ENCODE data around the gene LARGE2.

The LARGE2 gene

DNA sequence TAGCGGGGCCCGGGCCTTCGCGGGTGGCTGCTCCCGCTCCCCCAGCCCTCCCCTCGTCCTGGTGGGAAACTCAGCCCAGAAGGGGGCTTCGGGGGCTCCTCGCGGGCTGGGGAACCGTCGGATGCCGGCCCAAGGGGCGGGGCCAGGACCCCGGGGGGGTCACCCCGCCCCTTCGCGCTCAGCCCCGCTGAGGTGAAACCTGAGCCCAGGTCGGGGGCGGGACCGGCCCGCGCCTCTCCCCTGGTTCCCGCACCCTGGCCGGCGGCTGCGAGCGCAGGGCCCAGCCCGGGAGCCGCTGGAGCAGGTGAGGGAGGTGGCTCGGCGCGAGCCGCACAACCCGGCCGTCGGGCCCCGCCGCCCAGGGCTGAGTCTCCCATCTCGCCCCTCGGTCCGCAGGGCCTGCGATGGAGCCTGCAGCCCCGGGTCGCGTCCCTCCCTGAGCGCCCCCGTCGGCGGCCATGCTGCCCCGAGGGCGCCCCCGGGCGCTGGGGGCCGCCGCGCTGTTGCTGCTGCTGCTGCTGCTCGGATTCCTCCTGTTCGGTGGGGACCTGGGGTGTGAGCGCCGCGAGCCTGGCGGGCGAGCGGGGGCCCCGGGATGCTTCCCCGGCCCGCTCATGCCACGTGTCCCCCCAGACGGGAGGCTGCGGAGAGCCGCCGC lies at the start of gene LARGE2:
TSS of gene LARGE2 (plus strand) at position 232 of the 658 bp plus-strand sequence. CDS start at position 459, 227 bp downstream.
- DNase-seq, result no peak

- DNase-seq, result peak in 1 of 51 donors; percentile 22
These were observed 46.1 kb upstream of the LARGE2 start for GRCh38 chr11:45876401-45876800.

DNA sequence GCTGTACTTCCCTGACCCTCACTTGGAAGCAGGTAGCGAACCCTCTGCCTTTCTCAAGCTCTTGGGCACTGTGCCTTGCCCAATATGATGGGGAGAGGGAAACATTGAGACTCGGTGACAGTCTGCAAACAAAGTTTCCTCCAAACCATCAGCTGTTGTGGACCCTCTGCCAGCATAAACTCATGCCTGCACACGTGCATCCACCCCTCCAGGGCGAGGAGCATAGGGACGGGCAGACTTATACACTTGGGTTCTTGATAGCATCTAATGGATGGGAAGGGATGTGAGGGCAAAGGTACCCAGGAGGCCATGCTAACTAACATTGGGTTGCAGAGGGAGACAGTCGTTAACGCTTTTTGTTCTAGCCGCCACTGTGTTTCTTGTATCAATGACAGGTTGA lies 45.2 kb upstream of the LARGE2 start:
- no peak for DNase-seq

DNA sequence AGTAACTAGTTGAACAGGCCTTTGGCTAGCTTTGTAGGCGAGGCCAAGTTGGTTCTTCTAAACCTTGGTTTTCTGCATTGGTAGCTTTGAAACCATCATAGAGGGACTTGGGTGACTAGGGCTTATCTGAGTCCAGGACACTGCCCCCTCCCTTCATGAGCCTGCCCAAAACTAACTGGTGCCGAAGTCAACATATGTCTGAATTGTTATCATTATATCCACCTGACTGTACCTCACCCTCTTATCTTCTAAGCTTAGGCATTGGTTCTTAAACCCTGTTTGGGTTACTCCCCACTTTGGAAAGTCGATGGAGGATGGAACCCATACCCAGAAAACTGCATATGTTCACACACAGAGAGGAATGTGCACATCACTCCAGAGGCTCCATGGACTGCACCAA lies 44.6 kb upstream of the LARGE2 start:
- no peak for DNase-seq

DNA sequence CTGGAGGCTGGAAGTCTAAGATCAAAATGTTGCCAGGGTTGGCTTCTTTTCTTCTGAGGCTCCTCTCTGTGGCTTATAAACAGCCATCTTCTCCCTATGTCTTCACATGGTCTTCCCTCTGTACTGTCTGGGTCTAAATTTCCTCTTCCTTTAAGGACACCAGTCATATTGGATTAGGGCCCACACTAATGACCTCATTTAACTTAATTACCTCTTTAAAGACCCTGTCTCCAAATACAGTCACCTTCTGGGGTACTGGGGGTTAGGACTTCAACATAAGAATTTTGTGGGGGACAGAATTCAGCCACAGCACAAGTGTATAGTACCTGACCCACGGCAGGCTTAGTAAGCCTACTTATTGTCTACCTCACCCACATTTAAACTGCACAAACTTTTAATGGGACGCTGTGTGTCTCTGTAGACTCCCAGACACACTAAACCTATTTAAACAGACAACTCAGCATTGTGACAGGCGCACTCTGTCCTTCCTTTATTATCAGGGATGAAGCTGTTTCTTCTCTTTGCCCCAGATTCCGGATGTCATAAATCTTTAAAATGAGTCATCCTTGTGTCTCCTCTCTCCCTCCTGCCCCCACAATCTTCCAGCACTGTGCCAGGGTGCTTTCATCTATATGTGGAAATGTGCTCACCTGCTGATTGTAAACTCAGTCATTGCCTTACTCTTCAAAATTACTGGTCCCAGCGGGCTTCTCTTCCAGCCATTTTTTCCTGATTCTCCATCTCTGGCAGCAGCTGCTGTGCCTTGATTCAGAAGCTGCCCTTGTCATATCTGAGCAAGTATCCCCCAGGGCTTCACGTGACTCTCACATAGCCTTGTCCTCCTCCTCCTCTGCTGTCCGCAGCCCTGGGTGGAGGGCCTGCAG lies 42.4 kb upstream of the LARGE2 start:
- DNase-seq, result peak in 2 of 51 donors; percentile 35 to 40

GRCh38 chr11:45880772-45881570 lies 41.5 kb upstream of the LARGE2 start:
- no peak for DNase-seq

GRCh38 chr11:45881708-45882368 lies 40.6 kb upstream of the LARGE2 start:
- DNase-seq, result peak in 2 of 51 donors; percentile 26 to 32

DNA sequence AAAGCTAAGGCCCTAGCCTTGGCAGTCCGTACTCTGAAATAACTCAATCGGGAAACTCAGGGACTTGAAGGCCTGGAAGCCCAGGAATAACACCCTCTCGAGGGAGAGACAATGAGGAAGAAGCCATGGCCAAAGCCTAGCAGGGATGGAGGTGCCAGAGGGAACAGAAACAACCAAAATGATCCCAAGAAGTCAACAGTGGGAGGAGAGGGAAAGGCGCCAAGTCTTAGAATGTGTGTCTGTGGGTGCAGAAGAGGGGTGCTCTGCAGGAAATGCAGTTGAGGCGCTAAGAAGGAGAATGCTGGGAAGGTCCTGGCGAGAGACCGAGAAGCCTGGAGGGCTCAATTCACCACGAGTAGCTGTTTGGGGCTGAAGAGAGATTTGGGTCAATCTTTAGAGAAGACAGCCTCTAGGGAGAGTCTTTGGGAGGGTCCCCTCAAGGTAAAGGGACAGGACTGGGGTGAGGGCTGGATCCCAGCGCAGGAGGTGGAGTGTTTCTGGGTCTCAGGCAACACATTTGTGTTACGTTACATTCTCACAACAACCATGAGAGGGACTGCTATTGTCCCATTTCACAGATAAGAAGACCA lies 37.8 kb upstream of the LARGE2 start:
- DNase-seq, result no peak

GRCh38 chr11:45885274-45885920 lies 37.1 kb upstream of the LARGE2 start, which contains the start of gene MAPK8IP1:
TSS of gene MAPK8IP1 (plus strand) at chr11:45885651. CDS start at chr11:45885821, 170 bp downstream.
- DNase-seq, result peak in 25 of 51 donors; percentile 18 to 69 (median 49)

DNA sequence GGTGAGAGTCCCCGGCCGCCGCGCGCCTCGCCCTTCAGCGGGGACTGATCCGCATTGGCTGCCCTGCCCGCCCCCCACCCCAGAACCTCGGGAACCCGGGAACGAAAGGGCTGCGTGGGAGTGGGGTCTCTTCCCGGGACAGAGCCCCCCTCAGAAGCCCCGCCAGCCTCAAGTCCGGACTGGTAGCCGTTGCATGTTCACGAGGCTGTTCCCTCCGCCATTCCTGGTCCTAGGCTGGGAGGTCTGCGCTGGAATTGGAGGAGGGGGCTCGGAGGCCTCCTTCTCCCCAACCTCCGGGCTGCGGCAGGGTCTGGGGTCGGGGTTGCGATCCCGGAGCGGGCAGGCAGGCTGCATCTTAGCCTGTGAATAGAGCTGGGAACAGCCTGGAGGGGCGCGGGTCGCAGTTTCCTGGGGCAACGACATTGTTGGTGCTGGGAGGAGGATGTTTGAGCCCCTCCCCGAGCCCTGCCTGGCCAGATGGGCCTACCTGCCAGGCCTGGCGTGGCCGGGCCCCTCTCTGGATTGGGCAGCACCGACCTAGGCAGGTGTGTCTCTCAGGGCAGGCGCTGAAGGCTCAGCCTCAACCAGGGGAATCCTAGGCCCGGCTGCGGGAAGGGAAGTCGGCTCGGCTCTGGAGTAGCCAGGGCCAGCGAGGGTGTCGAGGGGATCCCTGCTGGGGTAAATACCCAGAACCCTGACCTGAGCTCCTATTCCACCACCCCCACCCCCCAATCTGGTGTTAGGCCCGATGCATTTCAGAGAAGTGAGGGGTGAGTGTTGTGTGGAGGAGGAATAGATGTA lies 36.3 kb upstream of the LARGE2 start:
- DNase-seq, result no peak

DNA sequence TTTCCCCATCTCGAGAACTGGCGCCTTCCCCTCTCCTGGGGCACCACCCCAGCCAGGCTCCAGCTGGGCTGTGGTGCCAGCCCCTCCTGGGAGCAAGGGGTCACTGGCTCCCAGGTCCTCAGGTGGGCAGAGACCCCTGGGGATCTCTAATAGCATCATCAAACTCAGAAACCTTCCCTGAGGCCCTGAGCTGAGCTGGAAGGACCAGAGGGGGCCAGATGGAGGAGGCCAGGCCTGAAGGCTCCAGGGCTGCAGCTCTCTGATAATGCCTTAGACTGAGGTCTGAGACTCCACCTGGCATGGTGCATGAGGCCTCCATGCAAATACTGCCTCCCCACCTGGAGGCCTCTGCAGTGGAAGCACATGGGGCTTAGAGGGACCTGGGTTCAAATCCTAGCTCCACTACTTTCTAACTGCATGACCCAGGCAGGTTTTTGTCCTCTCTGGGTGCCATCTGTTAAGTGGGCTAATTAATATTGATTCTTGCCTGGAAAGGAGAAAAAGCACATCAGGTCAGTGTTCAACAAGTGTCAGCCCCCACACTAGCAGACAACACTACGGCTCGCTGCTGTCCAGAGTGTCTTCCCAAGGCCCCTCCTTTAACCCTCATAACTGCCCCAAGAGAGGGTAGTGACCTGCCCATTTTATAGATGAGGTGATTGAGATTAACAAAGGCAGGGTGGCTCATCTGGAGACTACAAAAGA lies 35.5 kb upstream of the LARGE2 start:
- no peak for DNase-seq

DNA sequence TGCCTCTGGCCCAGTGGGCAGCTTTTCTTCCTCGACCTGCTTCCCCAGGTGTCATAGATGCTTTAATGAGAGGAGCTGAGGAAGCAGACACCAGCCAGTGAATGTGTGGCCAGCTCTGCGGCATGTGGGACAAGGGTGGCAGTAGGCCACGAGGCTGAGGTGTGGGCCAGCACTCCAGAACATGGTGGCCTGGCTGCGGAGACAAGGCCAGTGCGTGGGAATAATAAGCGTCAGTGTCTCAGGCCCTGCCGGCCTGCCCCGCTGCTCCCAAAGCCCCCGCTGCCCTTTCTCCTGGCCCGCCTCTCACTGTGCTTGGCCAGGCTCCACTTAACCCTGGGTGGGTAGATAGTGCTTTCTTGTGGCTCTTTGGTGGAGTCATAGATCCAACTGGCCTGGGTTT lies 34.9 kb upstream of the LARGE2 start:
- DNase-seq, result no peak

DNA sequence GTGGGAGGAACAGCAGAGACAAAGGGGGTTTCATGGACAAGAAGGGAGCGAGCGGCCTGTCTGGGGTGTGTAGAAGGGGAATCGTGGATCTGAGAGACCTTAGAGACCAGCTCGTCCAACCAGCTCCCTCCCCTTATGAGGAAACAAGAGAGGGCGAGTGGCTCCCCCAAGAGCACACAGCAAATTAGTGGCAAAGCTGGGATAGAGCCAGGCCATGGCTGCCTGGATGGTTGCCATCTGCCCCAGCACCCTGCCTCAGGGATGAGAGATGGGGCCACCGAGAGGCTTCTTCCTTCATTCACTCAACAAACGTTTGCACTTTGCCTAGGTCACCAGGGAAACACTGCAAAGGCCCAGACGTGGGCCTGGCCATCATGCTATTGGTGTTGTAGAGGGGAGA lies 32.9 kb upstream of the LARGE2 start:
- no peak for DNase-seq

DNA sequence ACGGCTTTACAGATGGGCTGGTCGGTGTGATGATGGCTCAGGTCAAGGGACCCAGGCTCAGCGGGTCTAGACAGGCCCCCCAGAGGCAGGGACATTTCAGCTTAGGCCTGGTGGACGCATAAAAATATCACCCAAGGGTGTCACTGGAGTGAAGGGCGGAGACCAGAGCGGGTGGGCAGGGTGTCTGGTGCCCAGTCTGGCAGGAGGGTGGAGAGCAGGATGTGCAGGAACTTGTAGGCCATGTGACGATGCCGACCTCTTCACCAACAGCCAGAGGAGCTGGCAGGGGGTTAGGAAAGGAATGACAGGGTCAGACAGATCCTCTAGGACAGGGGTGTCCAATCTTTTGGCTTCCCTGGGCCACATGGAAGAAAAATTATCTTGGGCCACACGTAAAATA lies 32.5 kb upstream of the LARGE2 start:
- no peak for DNase-seq

DNA sequence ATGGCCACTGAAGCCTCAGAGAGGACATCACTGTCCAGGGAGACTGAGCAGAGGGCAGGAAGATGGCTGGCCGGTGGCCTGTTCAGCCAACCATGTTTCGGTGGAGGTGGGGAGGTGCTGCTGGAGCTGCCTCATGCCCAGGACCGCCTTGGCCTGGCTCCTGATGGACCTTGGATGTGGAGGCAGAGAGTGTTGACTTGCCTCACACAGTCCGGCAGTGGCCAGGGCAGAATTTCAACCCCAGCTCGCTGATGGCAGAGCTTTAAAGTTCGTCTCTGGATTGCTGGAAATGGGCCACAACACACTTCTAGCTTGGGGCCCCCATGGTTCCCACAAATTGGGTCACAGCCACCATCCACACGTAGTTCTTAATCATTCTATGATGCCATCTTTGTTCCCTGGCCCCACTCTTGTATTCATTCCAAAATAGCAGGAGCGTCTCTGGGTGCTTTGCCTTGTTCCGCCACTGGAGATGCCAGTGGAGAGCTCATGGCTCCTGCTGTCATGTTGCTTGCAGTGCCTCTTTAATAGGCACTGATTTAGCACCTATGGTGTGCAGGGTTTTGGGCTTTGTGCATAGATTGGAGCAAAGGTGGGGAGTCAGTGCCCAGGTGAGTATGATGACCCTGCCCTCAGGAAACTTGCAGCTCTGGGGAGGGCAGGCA lies 31.4 kb upstream of the LARGE2 start:
- peak in 1 of 51 donors; percentile 46 for DNase-seq

GRCh38 chr11:45892856-45893255 lies 29.6 kb upstream of the LARGE2 start:
- DNase-seq, result no peak

DNA sequence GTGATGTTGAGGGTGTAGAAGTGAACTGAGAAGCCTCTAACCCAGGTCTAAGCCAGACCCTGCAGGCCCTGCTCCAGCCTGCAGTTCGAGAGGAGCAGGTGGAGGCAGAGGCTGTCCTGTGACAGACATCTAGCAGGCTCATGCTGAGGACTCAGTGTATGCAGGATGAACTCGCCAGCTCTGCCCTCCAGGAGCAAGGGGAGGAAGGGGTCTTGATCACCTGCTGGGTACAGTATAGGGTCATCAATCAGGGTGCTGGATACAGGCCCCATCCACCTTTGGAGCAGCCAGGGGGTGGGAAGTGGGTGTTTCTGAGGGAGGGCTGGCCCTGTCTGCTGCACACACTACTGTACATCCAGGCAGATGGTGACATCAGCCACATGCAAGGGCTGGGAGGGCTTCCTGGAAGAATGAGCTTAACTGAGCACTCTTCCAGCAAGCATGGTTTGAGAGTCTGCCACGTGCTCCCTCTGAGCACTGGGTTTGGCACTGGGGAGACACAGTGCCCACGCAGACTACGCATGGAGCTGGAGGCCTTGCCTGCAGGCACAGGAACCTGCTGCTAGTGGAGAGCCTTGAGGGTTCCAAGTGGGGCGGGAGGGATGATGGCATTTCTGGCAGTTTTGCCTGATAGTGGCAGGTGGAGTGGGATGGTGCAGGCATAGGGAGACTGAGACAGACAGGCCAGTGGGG lies 27.8 kb upstream of the LARGE2 start:
- DNase-seq, result peak in 1 of 51 donors; percentile 52
